Keratinocyte (primary cell): ENCODE results near the gene KRT7. TPM values are rescaled to one million over a fixed set of nuclear protein-coding genes. Genes with fewer than 3 reads are reported as not detected.

Experiments used
- DNase-seq: peaks from one replicate; pipeline ENCODE4 v3.0.0-alpha.2; 2011; ENCODE audit warnings: low read depth, missing footprints, low spot score
- FAIRE-seq: peaks from 2 replicates; lab custom pipeline; 2011; peaks lifted over from hg19 to GRCh38; lab: Jason Lieb, UNC
- H2AFZ ChIP-seq: 2 replicates; pipeline ENCODE4 v1.6.0; 2012; ENCODE audit warnings: low read length, control low read depth, inconsistent platforms; ENCODE audit not compliant: control insufficient read depth
- H3K27ac ChIP-seq: 2 replicates; pipeline ENCODE4 v1.5.1; 2011; ENCODE audit warnings: low read length; ENCODE audit not compliant: control insufficient read depth, insufficient read depth
- H3K27me3 ChIP-seq: 3 replicates; pipeline ENCODE4 v1.6.0; 2011; ENCODE audit warnings: low read length; ENCODE audit not compliant: control insufficient read depth, insufficient read depth; ENCODE audit errors: extremely low read depth
- H3K36me3 ChIP-seq, 2 experiments: 2 replicates in 1 of 2; 3 replicates in 1 of 2; pipeline ENCODE4 v1.5.1; 2011; ENCODE audit warnings: low read length in 2 of 2, mild to moderate bottlenecking in 1 of 2; ENCODE audit not compliant: control insufficient read depth in 2 of 2, insufficient read depth in 2 of 2; ENCODE audit errors: extremely low read depth in 1 of 2
- H3K4me1 ChIP-seq: 3 replicates; pipeline ENCODE4 v1.5.1; 2011; ENCODE audit warnings: low read length; ENCODE audit not compliant: control insufficient read depth, insufficient read depth; ENCODE audit errors: extremely low read depth
- H3K4me2 ChIP-seq: 3 replicates; pipeline ENCODE4 v1.6.0; 2011; ENCODE audit warnings: low read depth, low read length; ENCODE audit not compliant: control insufficient read depth, insufficient read depth; ENCODE audit errors: extremely low read depth
- H3K4me3 ChIP-seq, 3 experiments: fragments of 200-600 bp in 1 of 3; sonication (generic) in 1 of 3; 2 replicates in 2 of 3; 3 replicates in 1 of 3; pipeline ENCODE4 v1.5.1; 2011 to 2016; ENCODE audit warnings: low read length in 3 of 3, mild to moderate bottlenecking in 3 of 3, control low read depth in 2 of 3, inconsistent platforms in 1 of 3, low read depth in 1 of 3, mixed read lengths in 1 of 3, mixed run types in 1 of 3, moderate library complexity in 1 of 3; ENCODE audit not compliant: control insufficient read depth in 2 of 3, insufficient read depth in 2 of 3; ENCODE audit errors: extremely low read depth in 1 of 3
- H3K79me2 ChIP-seq: 2 replicates; pipeline ENCODE4 v1.6.0; 2012; ENCODE audit warnings: low read length; ENCODE audit not compliant: control insufficient read depth, insufficient read depth
- H3K9ac ChIP-seq: 3 replicates; pipeline ENCODE4 v1.6.0; 2011; ENCODE audit warnings: low read length; ENCODE audit not compliant: control insufficient read depth, insufficient read depth; ENCODE audit errors: extremely low read depth
- H3K9me1 ChIP-seq: 3 replicates; pipeline ENCODE4 v1.6.0; 2011; ENCODE audit warnings: low read length; ENCODE audit not compliant: control insufficient read depth, insufficient read depth; ENCODE audit errors: extremely low read depth
- H3K9me3 ChIP-seq: 2 replicates; pipeline ENCODE4 v1.5.1; 2012; ENCODE audit warnings: low read depth, low read length; ENCODE audit not compliant: control insufficient read depth
- H4K20me1 ChIP-seq: 3 replicates; pipeline ENCODE4 v1.6.0; 2011; ENCODE audit warnings: low read length; ENCODE audit not compliant: control insufficient read depth, insufficient read depth; ENCODE audit errors: extremely low read depth
- EZH2 ChIP-seq: IDR thresholded peaks from one replicate; pipeline ENCODE4 v1.6.1; 2012; ENCODE audit warnings: inconsistent platforms, mild to moderate bottlenecking, low read length, moderate library complexity
- dilution Hi-C: fragments of 300-500 bp; cut with MboI; formaldehyde crosslinking; loops from one replicate; pipeline ENCODE4 v1.7.0; 2020; ENCODE audit warnings: low sequenced_read_pairs; ENCODE audit not compliant: extremely low pct_ligation_motif_present
- polyA plus RNA-seq, 5 experiments: library from polyadenylated mRNA; depleted of rRNA in 3 of 5; stranded (reverse) in 3 of 5; stranded (forward) in 1 of 5; unstranded in 1 of 5; fragments of >200 nt; gene quantifications; 1 replicate in 1 of 5; 2 replicates in 3 of 5; 3 replicates in 1 of 5; pipeline versions ENCODE4 v1.2.1 to v1.2.3, GENCODE V29; 2011 to 2012; ENCODE audit warnings: missing spikeins in 2 of 5, low read depth in 1 of 5, low replicate concordance in 1 of 5
- TF ChIP-seq, protein P1 (sequence below), 3 experiments: IDR thresholded peaks in 1 of 3; conservative IDR thresholded peaks in 1 of 3; optimal IDR thresholded peaks in 1 of 3; 2 replicates in 2 of 3; 3 replicates in 1 of 3; pipeline versions ENCODE3 to v1.5.1; 2011; ENCODE audit warnings: low read length in 3 of 3, mild to moderate bottlenecking in 3 of 3, moderate library complexity in 2 of 3, control low read depth in 1 of 3, inconsistent platforms in 1 of 3; ENCODE audit not compliant: insufficient read depth in 2 of 3; ENCODE audit errors: extremely low read depth in 1 of 3

The KRT7 gene
- polyA plus RNA-seq, 1 donor (not counting 4 experiments of a cell fraction or from before 2014, with no cell fraction given): 112 TPM

DNA sequence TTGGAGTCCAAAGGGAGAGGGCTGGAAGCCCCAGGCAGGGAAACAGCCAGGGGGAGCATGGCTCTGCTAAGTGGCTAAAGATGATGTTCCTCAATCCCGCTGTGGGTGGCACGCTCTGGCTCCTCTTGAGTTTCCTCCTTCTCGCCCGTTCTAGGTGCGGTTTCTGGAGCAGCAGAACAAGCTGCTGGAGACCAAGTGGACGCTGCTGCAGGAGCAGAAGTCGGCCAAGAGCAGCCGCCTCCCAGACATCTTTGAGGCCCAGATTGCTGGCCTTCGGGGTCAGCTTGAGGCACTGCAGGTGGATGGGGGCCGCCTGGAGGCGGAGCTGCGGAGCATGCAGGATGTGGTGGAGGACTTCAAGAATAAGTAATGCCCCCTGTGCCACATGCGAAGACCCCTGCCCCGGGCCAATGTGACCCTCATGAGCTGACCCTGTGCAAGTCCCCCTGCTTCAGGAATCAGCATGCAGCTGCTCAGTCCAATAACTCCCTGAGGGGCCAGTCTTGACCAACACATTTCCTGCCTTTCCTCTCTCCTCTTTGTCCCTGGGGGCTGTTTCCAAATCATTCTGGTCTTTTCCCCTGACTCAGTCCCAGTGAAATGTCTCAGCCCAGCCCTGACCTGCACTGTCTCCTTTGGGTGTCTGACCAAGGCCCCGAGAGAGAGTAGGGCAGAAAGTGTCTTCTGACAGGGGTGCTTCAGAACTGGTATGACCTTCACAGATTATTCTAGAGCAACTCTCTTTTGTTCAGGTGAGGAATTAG is 2.1 kb downstream of the KRT7 start:
- Histone ChIP-seq H3K4me2 (peak overlapping the region; percentile 29), H4K20me1 (no peaks in the 10 kb centered on the region), H3K27ac (no peak overlapping the region), H2AFZ (no peak overlapping the region), H3K36me3 (no peaks in the 10 kb centered on the region), H3K9me3 (no peaks in the 10 kb centered on the region), H3K9me1 (no peaks in the 10 kb centered on the region), H3K9ac (no peak overlapping the region), H3K27me3 (no peaks in the 10 kb centered on the region), H3K4me3 (no peak overlapping the region), H3K79me2 (no peaks in the 10 kb centered on the region), H3K4me1 (peaks cover 42% of the 10 kb centered on the region)
- dilution Hi-C loops: no loop called here
- DNase-seq: no peak
- TF ChIP-seq, protein P1, sequence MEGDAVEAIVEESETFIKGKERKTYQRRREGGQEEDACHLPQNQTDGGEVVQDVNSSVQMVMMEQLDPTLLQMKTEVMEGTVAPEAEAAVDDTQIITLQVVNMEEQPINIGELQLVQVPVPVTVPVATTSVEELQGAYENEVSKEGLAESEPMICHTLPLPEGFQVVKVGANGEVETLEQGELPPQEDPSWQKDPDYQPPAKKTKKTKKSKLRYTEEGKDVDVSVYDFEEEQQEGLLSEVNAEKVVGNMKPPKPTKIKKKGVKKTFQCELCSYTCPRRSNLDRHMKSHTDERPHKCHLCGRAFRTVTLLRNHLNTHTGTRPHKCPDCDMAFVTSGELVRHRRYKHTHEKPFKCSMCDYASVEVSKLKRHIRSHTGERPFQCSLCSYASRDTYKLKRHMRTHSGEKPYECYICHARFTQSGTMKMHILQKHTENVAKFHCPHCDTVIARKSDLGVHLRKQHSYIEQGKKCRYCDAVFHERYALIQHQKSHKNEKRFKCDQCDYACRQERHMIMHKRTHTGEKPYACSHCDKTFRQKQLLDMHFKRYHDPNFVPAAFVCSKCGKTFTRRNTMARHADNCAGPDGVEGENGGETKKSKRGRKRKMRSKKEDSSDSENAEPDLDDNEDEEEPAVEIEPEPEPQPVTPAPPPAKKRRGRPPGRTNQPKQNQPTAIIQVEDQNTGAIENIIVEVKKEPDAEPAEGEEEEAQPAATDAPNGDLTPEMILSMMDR (optimal IDR thresholded peaks at IDR 0.05 in 1 of 3, IDR thresholded peaks at IDR 0.05 in 1 of 3, conservative IDR thresholded peaks at IDR 0.05 in 1 of 3; ENCODE audit: extremely low read depth in 1 of 3, insufficient read depth in 2 of 3, low read length in 3 of 3): no peak
- no peak for TF ChIP-seq EZH2
- FAIRE-seq: no peak

- Histone ChIP-seq H3K4me1 (peaks cover 35% of the 10 kb centered on the region), H3K27ac (no peak overlapping the region), H2AFZ (no peak overlapping the region), H3K9me1 (no peaks in the 10 kb centered on the region), H3K9ac (no peak overlapping the region), H3K9me3 (no peaks in the 10 kb centered on the region), H3K27me3 (no peaks in the 10 kb centered on the region), H3K4me3 (no peak overlapping the region), H3K4me2 (peak overlapping the region; percentile 29), H3K79me2 (no peaks in the 10 kb centered on the region), H3K36me3 (no peaks in the 10 kb centered on the region), H4K20me1 (no peaks in the 10 kb centered on the region)
- DNase-seq (no peak), FAIRE-seq (no peak)
- dilution Hi-C loops: no loop called here
- no peak for TF ChIP-seq EZH2
- TF ChIP-seq, protein P1 (optimal IDR thresholded peaks at IDR 0.05 in 1 of 3, IDR thresholded peaks at IDR 0.05 in 1 of 3, conservative IDR thresholded peaks at IDR 0.05 in 1 of 3; ENCODE audit: extremely low read depth in 1 of 3, insufficient read depth in 2 of 3, low read length in 3 of 3): no peak
Observed at GRCh38 chr12:52235822-52236361, 2.8 kb downstream of the KRT7 start.
